ENCODE results near the gene JAKMIP1.
"Not testable (repeated sequence)": the region's sequence is repeated elsewhere in the genome, so short reads cannot be mapped to it uniquely, and the experiment has no call there.

The JAKMIP1 gene

GRCh38 chr4:6017030-6017429 lies 183.3 kb downstream of the JAKMIP1 start:
- DNase-seq (ENCODE audit: low read depth, low spot score), result no peak

- DNase-seq (ENCODE audit: low read depth, low spot score), result no peak
Observed at GRCh38 chr4:6013564-6013963, 186.8 kb downstream of the JAKMIP1 start.

- DNase-seq (ENCODE audit: low read depth, low spot score), result no peak
Observed at GRCh38 chr4:6012200-6012599, 188.1 kb downstream of the JAKMIP1 start.

- DNase-seq (ENCODE audit: low read depth, low spot score), result no peak
Observed at GRCh38 chr4:6011686-6012085, 188.7 kb downstream of the JAKMIP1 start.

- no peak for DNase-seq (ENCODE audit: low read depth, low spot score)
Observed at GRCh38 chr4:6011271-6011671, 189.1 kb downstream of the JAKMIP1 start.

GRCh38 chr4:6010789-6011188 lies 189.6 kb downstream of the JAKMIP1 start:
- DNase-seq (ENCODE audit: low read depth, low spot score), result no peak

- no peak for DNase-seq (ENCODE audit: low read depth, low spot score)
Observed at GRCh38 chr4:6009452-6009851, 190.9 kb downstream of the JAKMIP1 start.

- DNase-seq (ENCODE audit: low read depth, low spot score), result no peak
Observed at GRCh38 chr4:6008766-6009385, 191.5 kb downstream of the JAKMIP1 start.

- no peak for DNase-seq (ENCODE audit: low read depth, low spot score)
Observed at GRCh38 chr4:6008092-6008551, 192.2 kb downstream of the JAKMIP1 start.

- no peak for DNase-seq (ENCODE audit: low read depth, low spot score)
Observed at GRCh38 chr4:6005175-6005574, 195.2 kb downstream of the JAKMIP1 start.

- not testable (repeated sequence) for DNase-seq (ENCODE audit: low read depth, low spot score)
Observed at GRCh38 chr4:6003485-6003884, 196.9 kb downstream of the JAKMIP1 start.

GRCh38 chr4:6002926-6003325 lies 197.4 kb downstream of the JAKMIP1 start:
- no peak for DNase-seq (ENCODE audit: low read depth, low spot score)

- DNase-seq (ENCODE audit: low read depth, low spot score), result no peak
Observed at GRCh38 chr4:6002492-6002833, 197.9 kb downstream of the JAKMIP1 start.

- no peak for DNase-seq (ENCODE audit: low read depth, low spot score)
Observed at GRCh38 chr4:6001680-6002491, 198.5 kb downstream of the JAKMIP1 start.

GRCh38 chr4:5999830-6000365 lies 200.5 kb downstream of the JAKMIP1 start:
- no peak for DNase-seq (ENCODE audit: low read depth, low spot score)

- no peak for DNase-seq (ENCODE audit: low read depth, low spot score)
Observed at GRCh38 chr4:5999356-5999755, 201.0 kb downstream of the JAKMIP1 start.

GRCh38 chr4:5998333-5998936 lies 201.9 kb downstream of the JAKMIP1 start:
- peak; percentile 60 for DNase-seq (ENCODE audit: low read depth, low spot score)

- no peak for DNase-seq (ENCODE audit: low read depth, low spot score)
Observed at GRCh38 chr4:5996641-5997040, 203.7 kb downstream of the JAKMIP1 start.

GRCh38 chr4:5995901-5996623 lies 204.3 kb downstream of the JAKMIP1 start:
- no peak for DNase-seq (ENCODE audit: low read depth, low spot score)

GRCh38 chr4:5993876-5994811 lies 206.2 kb downstream of the JAKMIP1 start:
- DNase-seq (ENCODE audit: low read depth, low spot score), result no peak

- not testable (repeated sequence) for DNase-seq (ENCODE audit: low read depth, low spot score)
Observed at GRCh38 chr4:5993346-5993745, 207.0 kb downstream of the JAKMIP1 start.

All from iPS DF 19.7 (cell line).